Activated naive CD4-positive, alpha-beta T cell (primary cell): ENCODE results near the gene DNER.

Experiments used
- DNase-seq, 4 experiments: peaks; one replicate each; lab custom pipeline; 2025; lab: John Stamatoyannopoulos, UW

DNER gene

GRCh38 chr2:229488232-229488631 is 226.1 kb downstream of the DNER start:
- no peak for DNase-seq

GRCh38 chr2:229486673-229487072 is 227.7 kb downstream of the DNER start:
- DNase-seq = no peak

- DNase-seq = no peak
Observed at GRCh38 chr2:229485857-229486256, 228.5 kb downstream of the DNER start.

- DNase-seq = no peak
Observed at GRCh38 chr2:229477269-229477755, 237.0 kb downstream of the DNER start.

GRCh38 chr2:229475778-229476177 is 238.6 kb downstream of the DNER start:
- no peak for DNase-seq

- DNase-seq = no peak
Observed at GRCh38 chr2:229474125-229474524, 240.2 kb downstream of the DNER start.

- no peak for DNase-seq
Observed at GRCh38 chr2:229470781-229471180, 243.6 kb downstream of the DNER start.

GRCh38 chr2:229467783-229468182 is 246.6 kb downstream of the DNER start:
- no peak for DNase-seq

- DNase-seq = no peak
Observed at GRCh38 chr2:229463841-229464346, 250.5 kb downstream of the DNER start.

- no peak for DNase-seq
Observed at GRCh38 chr2:229462112-229462511, 252.2 kb downstream of the DNER start.

- no peak for DNase-seq
Observed at GRCh38 chr2:229456091-229456490, 258.3 kb downstream of the DNER start.

- no peak for DNase-seq
Observed at GRCh38 chr2:229454934-229455631, 259.3 kb downstream of the DNER start.

GRCh38 chr2:229453230-229453629 is 261.1 kb downstream of the DNER start:
- no peak for DNase-seq

GRCh38 chr2:229451852-229452251 is 262.5 kb downstream of the DNER start:
- DNase-seq = no peak

- no peak for DNase-seq
Observed at GRCh38 chr2:229447227-229447626, 267.1 kb downstream of the DNER start.

- DNase-seq = no peak
Observed at GRCh38 chr2:229446350-229446749, 268.0 kb downstream of the DNER start.

GRCh38 chr2:229445501-229446211 is 268.7 kb downstream of the DNER start:
- DNase-seq = no peak

GRCh38 chr2:229445019-229445418 is 269.3 kb downstream of the DNER start:
- no peak for DNase-seq

- no peak for DNase-seq
Observed at GRCh38 chr2:229443546-229444268, 270.6 kb downstream of the DNER start.

- DNase-seq = no peak
Observed at GRCh38 chr2:229443141-229443540, 271.2 kb downstream of the DNER start.

GRCh38 chr2:229438430-229439159 is 275.8 kb downstream of the DNER start:
- DNase-seq = no peak

GRCh38 chr2:229437467-229437866 is 276.9 kb downstream of the DNER start:
- no peak for DNase-seq
